OCI-LY1 (cell line): ENCODE measurements around the gene FLII.

ENCODE experiments used
- H2AFZ ChIP-seq: fragments of 200-600 bp; sonication (generic), shearing (Covaris generic); 2 replicates; pipeline ENCODE4 v1.6.0; 2014; ENCODE audit warnings: antibody characterized with exemption, mild to moderate bottlenecking, low read length
- H3F3A ChIP-seq: fragments of 200-600 bp; sonication (generic), shearing (Covaris generic); 2 replicates; pipeline ENCODE4 v1.6.0; 2014; ENCODE audit warnings: mild to moderate bottlenecking, antibody characterized with exemption, low read length, moderate library complexity; ENCODE audit not compliant: insufficient read depth
- H3K27ac ChIP-seq: fragments of 200-600 bp; sonication (generic); 2 replicates; pipeline ENCODE4 v1.5.1; 2014; ENCODE audit warnings: low read length, mixed run types, mild to moderate bottlenecking, low read depth; ENCODE audit not compliant: poor library complexity, severe bottlenecking
- H3K27me3 ChIP-seq: fragments of 200-600 bp; sonication (generic); 2 replicates; pipeline ENCODE4 v1.6.0; 2014; ENCODE audit warnings: antibody characterized with exemption, mild to moderate bottlenecking, low read length, moderate library complexity; ENCODE audit not compliant: insufficient read depth
- H3K36me3 ChIP-seq: fragments of 200-600 bp; sonication (generic); 2 replicates; pipeline ENCODE4 v1.6.1; 2014; ENCODE audit warnings: mild to moderate bottlenecking, antibody characterized with exemption, low read length, moderate library complexity, mixed read lengths; ENCODE audit not compliant: insufficient read depth
- H3K4me1 ChIP-seq: fragments of 200-600 bp; sonication (generic); 2 replicates; pipeline ENCODE4 v1.5.1; 2014; ENCODE audit warnings: mild to moderate bottlenecking, low read length, moderate library complexity; ENCODE audit not compliant: insufficient read depth, severe bottlenecking
- H3K4me2 ChIP-seq: fragments of 200-600 bp; sonication (generic), shearing (Covaris generic); 2 replicates; pipeline ENCODE4 v1.6.1; 2014; ENCODE audit warnings: low read length
- H3K4me3 ChIP-seq: fragments of 200-600 bp; sonication (generic); 2 replicates; pipeline ENCODE4 v1.5.1; 2014; ENCODE audit warnings: low read length, low read depth, mild to moderate bottlenecking, mixed read lengths; ENCODE audit not compliant: poor library complexity, severe bottlenecking
- H3K79me2 ChIP-seq: fragments of 200-600 bp; shearing (Covaris generic); 2 replicates; pipeline ENCODE4 v1.6.1; 2016; ENCODE audit warnings: mixed run types, low read length, mixed read lengths; ENCODE audit not compliant: insufficient read depth
- H3K9ac ChIP-seq: fragments of 200-600 bp; sonication (generic), shearing (Covaris generic); 2 replicates; pipeline ENCODE4 v1.6.1; 2014; ENCODE audit warnings: mild to moderate bottlenecking, low read length, mixed read lengths
- H3K9me2 ChIP-seq: fragments of 200-600 bp; sonication (generic), shearing (Covaris generic); 2 replicates; pipeline ENCODE4 v1.6.1; 2014; ENCODE audit warnings: low read depth, mild to moderate bottlenecking, low read length, mixed read lengths
- H3K9me3 ChIP-seq: fragments of 200-600 bp; shearing (Covaris generic); 2 replicates; pipeline ENCODE4 v1.6.1; 2014; ENCODE audit warnings: low read length, mixed read lengths
- H4K20me1 ChIP-seq: fragments of 200-600 bp; sonication (generic), shearing (Covaris generic); 2 replicates; pipeline ENCODE4 v1.6.0; 2016; ENCODE audit warnings: mild to moderate bottlenecking, low read length; ENCODE audit not compliant: insufficient read depth
- CTCF ChIP-seq: fragments of 200-600 bp; sonication (generic), shearing (Covaris generic); IDR thresholded peaks from 2 replicates; pipeline ENCODE4 v1.5.1; 2017; ENCODE audit warnings: mild to moderate bottlenecking, antibody characterized with exemption, low read length, moderate library complexity, mixed read lengths
- EZH2 ChIP-seq: fragments of 200-600 bp; sonication (generic), shearing (Covaris generic); IDR thresholded peaks from 2 replicates; pipeline ENCODE4 v1.8.0; 2017; ENCODE audit warnings: borderline replicate concordance, mixed run types, mild to moderate bottlenecking, antibody characterized with exemption, low read length, moderate library complexity, mixed read lengths

The FLII gene

GRCh38 chr17:18245038-18245776 lies 13.3 kb downstream of the FLII start:
- no peaks in the 10 kb centered on the region for H4K20me1 ChIP-seq
- no peak overlapping the region for H2AFZ ChIP-seq
- no peaks in the 10 kb centered on the region for H3K4me1 ChIP-seq
- no peaks in the 10 kb centered on the region for H3K79me2 ChIP-seq
- TF ChIP-seq EZH2 (no peak), CTCF (no peak)
- H3K9ac ChIP-seq, result no peak overlapping the region
- H3F3A ChIP-seq, result no peaks in the 10 kb centered on the region
- no peaks in the 10 kb centered on the region for H3K27me3 ChIP-seq
- no peak overlapping the region for H3K27ac ChIP-seq
- H3K9me2 ChIP-seq, result no peaks in the 10 kb centered on the region
- no peak overlapping the region for H3K4me2 ChIP-seq
- H3K4me3 ChIP-seq, result no peak overlapping the region
- H3K36me3 ChIP-seq, result peaks cover 42% of the 10 kb centered on the region
- no peaks in the 10 kb centered on the region for H3K9me3 ChIP-seq

- H3F3A ChIP-seq, result no peaks in the 10 kb centered on the region
- no peak overlapping the region for H3K9ac ChIP-seq
- H3K27me3 ChIP-seq, result no peaks in the 10 kb centered on the region
- no peaks in the 10 kb centered on the region for H3K4me1 ChIP-seq
- no peak overlapping the region for H2AFZ ChIP-seq
- no peak overlapping the region for H3K27ac ChIP-seq
- H3K36me3 ChIP-seq, result peaks cover 16% of the 10 kb centered on the region
- TF ChIP-seq CTCF (no peak), EZH2 (no peak)
- H4K20me1 ChIP-seq, result no peaks in the 10 kb centered on the region
- H3K79me2 ChIP-seq, result no peaks in the 10 kb centered on the region
- no peak overlapping the region for H3K4me2 ChIP-seq
- no peaks in the 10 kb centered on the region for H3K9me3 ChIP-seq
- H3K9me2 ChIP-seq, result no peaks in the 10 kb centered on the region
- no peak overlapping the region for H3K4me3 ChIP-seq
Measured at GRCh38 chr17:18241229-18241871, 17.2 kb downstream of the FLII start.

- Histone ChIP-seq H3K4me1 (no peaks in the 10 kb centered on the region), H3K9ac (no peak overlapping the region), H3F3A (no peaks in the 10 kb centered on the region), H3K4me3 (no peak overlapping the region), H2AFZ (no peak overlapping the region), H3K36me3 (peaks cover 7% of the 10 kb centered on the region), H3K27me3 (no peaks in the 10 kb centered on the region), H3K9me2 (no peaks in the 10 kb centered on the region), H4K20me1 (no peaks in the 10 kb centered on the region), H3K4me2 (no peak overlapping the region), H3K79me2 (no peaks in the 10 kb centered on the region), H3K27ac (no peak overlapping the region), H3K9me3 (no peaks in the 10 kb centered on the region)
- TF ChIP-seq CTCF (no peak), EZH2 (no peak)
Measured at GRCh38 chr17:18240449-18240848, 18.1 kb downstream of the FLII start.
